GM19193 (cell line): ENCODE data around the gene HSPA1A.

Experiments
- POLR2A ChIP-seq: IDR thresholded peaks from 4 replicates; pipeline ENCODE4 v1.6.1; 2011; ENCODE audit not compliant: insufficient read depth, insufficient read length; ENCODE audit errors: extremely low read depth

The HSPA1A gene

DNA sequence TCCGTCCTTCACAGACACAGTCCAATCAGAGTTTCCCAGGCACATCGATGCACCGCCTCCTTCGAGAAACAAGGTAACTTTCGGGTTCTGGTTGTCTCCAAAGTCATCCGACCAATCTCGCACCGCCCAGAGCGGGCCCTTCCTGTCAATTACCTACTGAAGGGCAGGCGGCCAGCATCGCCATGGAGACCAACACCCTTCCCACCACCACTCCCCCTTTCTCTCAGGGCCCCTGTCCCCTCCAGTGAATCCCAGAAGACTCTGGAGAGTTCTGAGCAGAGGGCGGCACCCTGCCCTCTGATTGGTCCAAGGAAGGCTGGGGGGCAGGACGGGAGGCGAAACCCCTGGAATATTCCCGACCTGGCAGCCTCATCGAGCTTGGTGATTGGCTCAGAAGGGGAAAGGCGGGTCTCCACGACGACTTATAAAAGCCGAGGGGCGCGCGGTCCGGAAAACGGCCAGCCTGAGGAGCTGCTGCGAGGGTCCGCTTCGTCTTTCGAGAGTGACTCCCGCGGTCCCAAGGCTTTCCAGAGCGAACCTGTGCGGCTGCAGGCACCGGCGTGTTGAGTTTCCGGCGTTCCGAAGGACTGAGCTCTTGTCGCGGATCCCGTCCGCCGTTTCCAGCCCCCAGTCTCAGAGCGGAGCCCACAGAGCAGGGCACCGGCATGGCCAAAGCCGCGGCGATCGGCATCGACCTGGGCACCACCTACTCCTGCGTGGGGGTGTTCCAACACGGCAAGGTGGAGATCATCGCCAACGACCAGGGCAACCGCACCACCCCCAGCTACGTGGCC is 12.1 kb downstream of the HSPA1A start, which contains the start of gene HSPA1B:
TSS of gene HSPA1B (plus strand) at position 453 of the 794 bp plus-strand sequence. CDS start at position 666, 213 bp downstream.
- peak; percentile 99 for TF ChIP-seq POLR2A

DNA sequence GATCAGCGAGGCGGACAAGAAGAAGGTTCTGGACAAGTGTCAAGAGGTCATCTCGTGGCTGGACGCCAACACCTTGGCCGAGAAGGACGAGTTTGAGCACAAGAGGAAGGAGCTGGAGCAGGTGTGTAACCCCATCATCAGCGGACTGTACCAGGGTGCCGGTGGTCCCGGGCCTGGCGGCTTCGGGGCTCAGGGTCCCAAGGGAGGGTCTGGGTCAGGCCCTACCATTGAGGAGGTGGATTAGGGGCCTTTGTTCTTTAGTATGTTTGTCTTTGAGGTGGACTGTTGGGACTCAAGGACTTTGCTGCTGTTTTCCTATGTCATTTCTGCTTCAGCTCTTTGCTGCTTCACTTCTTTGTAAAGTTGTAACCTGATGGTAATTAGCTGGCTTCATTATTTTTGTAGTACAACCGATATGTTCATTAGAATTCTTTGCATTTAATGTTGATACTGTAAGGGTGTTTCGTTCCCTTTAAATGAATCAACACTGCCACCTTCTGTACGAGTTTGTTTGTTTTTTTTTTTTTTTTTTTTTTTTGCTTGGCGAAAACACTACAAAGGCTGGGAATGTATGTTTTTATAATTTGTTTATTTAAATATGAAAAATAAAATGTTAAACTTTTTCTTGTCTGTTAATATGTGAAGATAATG is 14.4 kb downstream of the HSPA1A start:
- TF ChIP-seq POLR2A: no peak

DNA sequence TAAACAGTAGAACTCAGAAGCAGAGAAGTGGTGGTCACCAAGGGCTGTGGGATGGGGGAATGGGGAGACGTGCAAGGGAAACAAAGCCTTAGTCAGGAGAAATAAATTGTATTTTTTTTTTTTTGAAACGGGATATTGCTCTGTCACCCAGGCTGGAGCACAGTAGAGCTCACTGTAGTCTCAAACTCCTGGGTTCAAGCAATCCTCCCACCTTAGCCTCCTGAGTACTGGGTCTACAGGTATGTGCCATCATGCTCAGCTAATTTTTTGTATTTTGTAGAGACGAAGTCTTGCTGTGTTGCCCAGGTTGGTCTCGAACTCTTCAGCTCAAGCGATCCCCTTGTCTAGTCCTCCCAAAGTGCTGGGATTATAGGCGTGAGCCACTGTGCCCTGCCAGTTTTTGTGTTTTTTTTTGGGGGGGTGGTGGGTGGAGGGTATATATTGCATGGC is 15.6 kb downstream of the HSPA1A start:
- no peak for TF ChIP-seq POLR2A

DNA sequence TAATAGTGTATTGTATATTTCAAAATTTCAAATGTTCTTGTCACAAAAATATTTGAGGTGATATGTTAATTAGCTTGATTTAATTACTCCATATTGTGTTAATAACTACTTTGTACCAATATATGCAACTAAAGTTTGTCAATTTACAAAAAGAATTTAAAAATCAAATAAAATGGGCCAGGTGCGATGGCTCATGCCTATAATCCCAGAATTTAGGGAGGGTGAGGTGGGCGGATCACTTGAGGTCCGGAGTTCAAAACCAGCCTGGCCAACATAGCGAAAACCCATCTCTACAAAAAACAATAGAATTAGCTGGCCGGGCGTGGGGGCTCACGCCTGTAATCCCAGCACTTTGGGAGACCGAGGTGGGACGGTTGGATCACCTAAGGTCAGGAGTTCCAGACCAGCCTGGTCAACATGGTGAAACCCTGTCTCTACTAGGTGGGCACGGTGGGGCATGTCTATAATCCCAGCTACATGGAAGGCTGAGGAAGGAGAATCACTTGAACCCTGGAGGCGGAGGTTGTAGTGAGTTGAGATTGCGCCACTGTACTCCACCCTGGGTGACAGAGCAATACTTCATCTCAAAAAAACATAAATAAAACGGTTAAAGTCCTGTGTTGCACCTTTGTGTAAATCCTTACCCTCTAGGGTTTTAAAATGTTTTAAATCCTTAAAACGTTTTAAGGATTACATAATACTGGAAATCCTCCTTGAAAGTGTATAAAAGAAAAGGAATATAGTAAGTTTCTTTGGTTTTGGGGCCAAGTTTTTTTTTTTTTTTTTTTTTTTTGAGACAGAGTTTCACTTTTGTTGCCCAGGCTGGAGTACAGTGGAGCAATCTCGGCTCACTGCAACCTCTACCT is 16.2 kb downstream of the HSPA1A start:
- no peak for TF ChIP-seq POLR2A

DNA sequence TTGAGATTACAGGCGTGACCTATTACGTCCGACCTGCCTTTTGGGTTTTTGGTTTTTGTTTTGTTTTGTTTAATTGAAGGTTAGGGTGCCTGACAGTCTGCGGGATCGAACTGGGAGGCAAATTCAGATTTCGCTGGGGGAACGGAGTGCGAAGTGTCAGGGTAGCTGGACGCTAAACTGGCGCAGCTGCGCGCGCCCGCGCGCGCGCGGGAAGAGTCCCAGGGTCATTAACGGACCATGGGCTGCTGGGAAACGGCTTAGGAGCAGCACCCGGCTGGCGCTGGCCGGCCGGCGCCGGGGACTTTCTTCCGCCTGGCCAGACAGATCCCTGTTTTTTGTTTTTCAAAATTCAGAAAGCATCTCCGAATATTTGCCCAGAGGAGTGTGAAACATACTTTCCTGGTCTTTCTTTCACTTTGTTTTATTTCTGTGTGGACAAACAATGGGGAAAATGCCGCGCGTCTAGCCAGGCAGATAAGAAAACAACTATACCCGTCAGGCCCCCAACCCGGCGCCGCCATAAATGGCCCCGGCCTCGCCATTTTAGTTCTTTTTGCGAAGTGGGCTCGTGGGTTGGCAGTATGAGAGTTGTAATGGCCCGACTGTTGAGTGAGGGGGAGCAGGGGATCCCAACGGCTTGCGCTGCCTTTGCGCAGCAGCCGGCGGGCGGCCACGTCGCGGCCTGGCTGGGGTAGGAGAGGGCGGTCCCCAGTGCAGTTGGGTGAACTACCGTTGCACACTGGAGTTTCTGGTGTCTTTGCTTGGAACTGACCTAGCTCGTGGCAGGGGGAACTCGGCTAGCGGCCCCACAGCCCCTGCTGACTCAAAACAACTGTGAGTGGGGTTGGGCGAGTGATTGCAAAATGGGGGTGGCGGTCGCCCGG is 19.3 kb downstream of the HSPA1A start:
- peak; percentile 100 for TF ChIP-seq POLR2A

DNA sequence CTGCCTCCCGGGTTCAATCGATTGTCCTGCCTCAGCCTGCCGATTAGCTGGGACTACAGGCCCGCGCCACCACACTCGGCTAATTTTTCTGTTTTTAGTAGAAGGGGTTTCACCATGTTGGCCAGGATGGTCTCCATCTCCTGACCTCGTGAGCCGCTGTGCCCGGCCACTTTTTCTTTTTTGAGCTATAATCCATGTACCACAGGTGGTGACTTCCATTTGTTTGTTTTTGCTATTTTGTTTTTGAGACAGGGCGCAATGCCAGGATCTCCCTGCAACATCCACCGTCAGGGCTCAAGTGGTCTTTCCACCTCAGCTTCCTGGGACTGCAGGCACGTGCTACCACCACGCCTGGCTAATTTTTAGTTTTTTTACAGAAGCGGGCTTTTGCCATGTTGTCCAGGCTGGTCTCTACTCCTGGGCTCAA is 20.7 kb downstream of the HSPA1A start:
- TF ChIP-seq POLR2A: no peak

DNA sequence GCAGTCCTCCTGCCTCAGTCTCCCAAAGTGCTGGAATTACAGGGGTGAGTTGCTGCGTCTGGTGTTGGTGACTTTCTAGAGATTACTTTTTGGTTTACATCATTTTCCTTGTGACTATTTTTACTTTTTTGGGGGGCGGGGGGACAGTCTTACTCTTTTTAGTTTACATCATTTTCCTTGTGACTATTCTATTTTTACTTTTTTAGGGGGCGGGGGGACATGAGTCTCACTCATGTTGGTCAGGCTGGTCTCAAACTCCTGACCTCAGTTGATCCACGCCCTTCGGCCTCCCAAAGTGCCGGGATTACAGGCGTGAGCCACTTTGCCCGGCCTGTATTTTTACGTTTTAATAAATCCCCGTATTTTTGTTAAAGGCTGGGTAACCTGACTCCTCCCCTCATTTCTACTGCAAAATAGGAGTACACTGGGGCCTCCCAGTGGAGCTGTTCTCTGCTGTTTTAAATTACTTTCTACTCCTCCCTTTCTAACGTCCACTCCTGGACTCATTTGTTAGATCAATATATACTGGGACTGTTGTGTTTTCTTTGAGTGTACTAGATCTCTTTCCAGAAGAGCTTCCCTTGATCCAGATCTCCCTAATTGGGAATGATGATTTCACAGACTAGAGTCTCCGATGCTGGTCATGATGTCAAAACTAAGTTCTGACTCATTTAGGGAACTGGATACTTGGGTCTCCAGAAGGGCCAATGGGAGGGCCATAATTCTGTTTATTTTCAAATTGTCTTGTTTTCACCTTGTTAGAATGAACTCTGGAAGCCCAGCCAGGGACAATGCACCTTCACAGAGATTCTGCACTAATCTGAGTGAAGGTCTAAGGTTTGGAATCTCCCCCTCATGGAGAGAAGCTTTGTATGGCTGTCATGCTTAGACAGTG is 21.4 kb downstream of the HSPA1A start:
- TF ChIP-seq POLR2A: no peak

DNA sequence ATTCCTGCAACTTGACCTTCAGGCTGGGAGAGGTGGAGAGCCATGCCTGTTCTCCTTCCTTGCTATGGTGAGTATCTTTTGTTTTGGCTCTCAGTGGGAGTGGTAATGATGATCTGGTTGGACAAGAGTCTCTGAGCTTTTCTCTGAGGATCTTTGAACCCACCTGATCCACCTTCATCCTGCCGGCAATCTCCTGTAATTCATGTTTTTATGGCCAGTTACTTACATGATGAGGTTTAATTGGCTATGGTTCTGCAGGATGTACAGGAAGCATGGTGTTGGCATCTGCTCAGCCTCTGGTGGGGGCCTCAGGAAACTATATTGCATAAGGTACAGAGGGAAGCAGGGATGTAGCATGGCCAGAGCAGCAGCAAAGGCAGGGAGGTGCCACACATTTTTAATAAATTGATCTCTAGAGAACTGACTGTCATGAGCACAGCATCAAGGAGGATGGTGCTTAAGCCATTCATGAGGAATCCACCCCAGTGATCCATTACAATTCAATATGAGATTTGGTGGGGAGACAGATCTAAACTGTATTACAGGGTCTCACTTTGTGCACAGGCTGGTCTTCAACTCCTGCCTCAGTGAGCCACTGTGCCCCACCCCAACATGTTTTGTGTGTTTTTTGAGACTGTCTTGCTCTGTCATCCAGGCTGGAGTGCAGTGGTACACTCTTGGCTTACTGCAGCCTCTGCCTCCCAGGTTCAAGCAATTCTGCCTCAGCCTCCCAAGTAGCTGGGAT is 22.2 kb downstream of the HSPA1A start:
- no peak for TF ChIP-seq POLR2A

DNA sequence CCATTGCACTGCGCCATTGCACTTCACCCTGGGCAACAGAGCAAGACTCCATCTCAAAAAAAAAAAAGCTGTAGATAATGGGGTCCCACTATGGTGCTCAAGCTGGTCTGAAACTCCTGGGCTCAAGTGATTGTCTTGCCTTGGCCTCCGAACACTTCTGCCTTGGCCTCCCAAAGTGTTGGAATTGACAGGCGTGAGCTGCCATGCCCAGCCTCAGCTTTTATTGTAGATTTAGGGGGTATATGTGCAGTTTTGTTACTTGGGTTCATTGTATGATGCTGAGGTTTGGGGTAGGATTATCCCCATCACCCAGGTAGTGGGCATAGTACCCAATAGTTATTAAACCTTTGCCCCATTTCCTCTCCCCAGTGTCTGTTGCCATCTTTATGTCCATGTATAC is 23.6 kb downstream of the HSPA1A start:
- no peak for TF ChIP-seq POLR2A

DNA sequence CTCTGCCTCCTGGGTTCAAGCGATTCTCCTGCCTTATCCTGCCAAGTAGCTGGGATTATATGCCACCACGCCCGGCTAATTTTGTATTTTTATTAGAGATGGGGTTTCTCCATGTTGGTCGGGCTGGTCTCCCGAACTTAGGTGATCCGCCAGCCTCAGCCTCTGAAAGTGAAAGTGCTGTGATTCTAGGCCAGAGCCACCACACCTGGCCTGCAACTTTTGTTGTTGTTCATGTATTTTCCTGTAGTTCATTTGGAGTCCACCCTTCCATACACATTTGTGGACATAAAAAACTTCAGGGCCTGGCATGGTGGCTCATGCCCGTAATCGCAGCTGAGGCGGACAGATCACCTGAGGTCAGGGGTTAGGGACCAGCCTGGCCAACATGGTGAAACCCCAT is 26.7 kb downstream of the HSPA1A start:
- no peak for TF ChIP-seq POLR2A

DNA sequence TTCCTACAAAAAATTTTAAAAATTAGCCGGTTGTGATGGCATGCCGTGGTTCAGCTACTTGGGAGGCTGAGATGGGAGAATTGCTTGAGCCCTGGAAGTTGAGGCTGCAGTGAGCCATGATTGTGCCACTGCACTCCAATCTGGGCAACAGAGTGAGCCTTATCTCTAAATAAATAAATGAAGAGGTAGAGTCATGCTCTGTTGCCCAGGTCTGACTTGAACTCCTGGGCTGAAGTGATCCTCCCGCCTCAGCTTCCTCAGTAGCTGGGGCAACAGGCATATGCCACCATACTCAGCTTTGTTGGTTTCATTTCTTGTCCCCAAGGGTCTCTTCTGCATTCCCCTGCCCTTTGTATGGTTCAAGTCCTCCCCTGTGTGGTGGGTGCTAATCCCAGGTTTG is 29.2 kb downstream of the HSPA1A start:
- no peak for TF ChIP-seq POLR2A

DNA sequence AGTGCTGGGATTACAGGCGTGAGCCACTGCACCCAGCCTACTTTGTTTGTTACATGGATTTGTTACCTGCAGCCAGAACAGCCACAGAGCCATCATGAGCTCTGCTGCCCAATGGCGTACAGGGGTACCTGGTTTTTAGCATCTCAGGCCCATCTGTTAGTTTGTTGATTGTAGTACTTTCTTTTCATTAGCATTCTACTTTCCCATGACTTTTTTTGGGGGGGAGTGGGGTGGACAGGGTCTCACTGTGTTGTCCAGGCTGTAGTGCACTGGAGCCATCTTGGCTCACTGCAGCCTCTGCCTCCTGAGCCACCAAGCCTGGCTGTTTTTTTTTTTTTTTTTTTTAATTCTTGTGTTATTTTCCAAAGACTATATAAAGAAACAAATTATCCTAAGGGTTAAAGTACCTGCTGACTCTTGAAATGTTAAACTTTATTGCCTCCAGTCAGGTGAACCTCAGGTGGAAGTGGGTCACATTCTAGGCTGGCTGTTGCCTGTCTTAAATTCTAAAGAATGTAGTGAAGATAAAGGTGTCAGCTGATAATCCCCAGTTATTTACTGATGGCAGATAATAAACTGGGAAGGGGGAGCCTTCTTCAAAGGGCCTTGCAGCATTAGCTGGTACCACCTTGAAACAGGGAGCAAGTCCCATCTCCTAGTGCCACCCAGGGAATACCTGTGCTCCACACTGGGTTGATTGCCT is 32.1 kb downstream of the HSPA1A start:
- TF ChIP-seq POLR2A: no peak

DNA sequence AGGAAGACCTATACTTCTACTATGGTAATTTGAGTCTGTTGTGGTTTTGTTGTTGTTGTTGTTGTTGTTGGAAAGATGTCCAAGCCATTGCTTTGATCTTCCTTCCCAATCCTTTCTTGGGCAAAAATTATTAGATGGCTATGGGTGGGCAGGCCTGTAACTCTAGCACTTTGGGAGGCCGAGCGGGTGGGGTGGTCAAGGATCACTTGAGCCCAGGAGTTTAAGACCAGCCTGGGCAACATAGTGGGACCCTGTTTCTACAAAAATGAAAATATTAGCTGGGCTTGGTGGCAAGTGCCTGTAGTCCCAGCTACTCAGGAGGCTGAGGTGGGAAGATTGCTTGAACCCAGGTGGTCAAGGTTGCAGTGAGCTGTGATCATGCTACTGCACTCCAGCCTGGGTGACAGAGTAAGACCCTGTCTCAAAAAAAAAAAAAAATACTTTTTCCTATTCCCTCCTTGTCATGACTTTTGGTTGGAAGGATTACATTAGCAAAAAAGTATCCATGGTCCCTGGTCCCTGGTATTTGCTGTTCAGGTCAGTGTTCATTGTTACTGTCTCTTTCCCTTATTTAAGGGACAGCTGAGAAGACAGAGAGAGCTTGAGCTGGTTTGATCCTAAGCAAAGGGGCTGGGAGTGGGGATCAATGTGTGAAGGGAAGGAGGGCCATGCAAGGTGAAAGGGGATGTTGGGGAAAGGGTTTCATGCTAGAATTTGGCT is 35.6 kb downstream of the HSPA1A start:
- TF ChIP-seq POLR2A: no peak
